ENCODE data around the gene GNAQ. TPM values are rescaled to one million over a fixed set of nuclear protein-coding genes. Genes with fewer than 3 reads are reported as not detected.

The GNAQ gene
- total and polyA plus RNA-seq, 4 donors = 21.9 to 84.2 (median 53.1) TPM

- H3K27ac ChIP-seq (ENCODE audit: low read depth in 1 of 2, low read length in 2 of 2) = no peak overlapping the region
- ATAC-seq (ENCODE audit: low FRiP score) = no peak
- H3K36me3 ChIP-seq (ENCODE audit: control insufficient read depth in 1 of 2, insufficient read depth in 2 of 2, low read length in 1 of 2) = no peaks in the 10 kb centered on the region
- WGBS, 2 donors = 90 to 92% methylated on average over 5 of the region's 5 CpGs
- no peak overlapping the region for H3K4me3 ChIP-seq (ENCODE audit: low read length in 2 of 2)
- no peak for DNase-seq
- no peaks in the 10 kb centered on the region for H3K9me3 ChIP-seq (ENCODE audit: control insufficient read depth, low read length)
- no peaks in the 10 kb centered on the region for H3K27me3 ChIP-seq (ENCODE audit: control insufficient read depth in 1 of 2, insufficient read depth in 2 of 2, low read length in 1 of 2)
- intact Hi-C loops (cut with DNase I) = no loop called here
- peaks cover 3 to 6% of the 10 kb centered on the region in 2 donors for H3K4me1 ChIP-seq (ENCODE audit: control insufficient read depth in 1 of 2, insufficient read depth in 2 of 2, low read length in 2 of 2)
Observed at GRCh38 chr9:77909306-77909705, 122.3 kb downstream of the GNAQ start.

DNA sequence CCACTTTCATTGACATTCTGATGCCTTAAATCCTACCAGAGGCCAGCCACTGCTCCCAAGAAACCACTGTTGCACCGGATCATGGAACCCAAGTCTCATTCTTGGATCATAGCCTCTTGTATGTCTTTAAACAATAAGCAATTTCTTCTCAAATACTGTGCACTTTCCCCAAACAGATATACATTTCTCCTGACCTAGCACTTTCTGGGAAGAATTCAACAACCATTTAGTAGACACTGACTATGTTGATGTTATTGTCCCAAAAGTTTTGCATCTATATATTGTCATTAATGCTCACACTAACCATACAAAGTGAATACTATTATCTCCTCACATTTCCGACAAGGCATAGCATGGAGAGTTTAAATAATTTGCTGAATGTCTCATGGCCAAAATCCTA lies 123.3 kb downstream of the GNAQ start:
- no peaks in the 10 kb centered on the region for H3K9me3 ChIP-seq (ENCODE audit: control insufficient read depth, low read length)
- H3K36me3 ChIP-seq (ENCODE audit: control insufficient read depth in 1 of 2, insufficient read depth in 2 of 2, low read length in 1 of 2) = no peaks in the 10 kb centered on the region
- 98 to 99% methylated on average over 2 of the region's 2 CpGs for WGBS, 2 donors
- ATAC-seq (ENCODE audit: low FRiP score) (no peak), DNase-seq (no peak)
- H3K4me3 ChIP-seq (ENCODE audit: low read length in 2 of 2) = no peak overlapping the region
- no peaks in the 10 kb centered on the region for H3K27me3 ChIP-seq (ENCODE audit: control insufficient read depth in 1 of 2, insufficient read depth in 2 of 2, low read length in 1 of 2)
- no peak overlapping the region for H3K27ac ChIP-seq (ENCODE audit: low read depth in 1 of 2, low read length in 2 of 2)
- intact Hi-C loops (cut with DNase I) = no loop called here
- peaks cover 3 to 6% of the 10 kb centered on the region in 2 donors for H3K4me1 ChIP-seq (ENCODE audit: control insufficient read depth in 1 of 2, insufficient read depth in 2 of 2, low read length in 2 of 2)

DNA sequence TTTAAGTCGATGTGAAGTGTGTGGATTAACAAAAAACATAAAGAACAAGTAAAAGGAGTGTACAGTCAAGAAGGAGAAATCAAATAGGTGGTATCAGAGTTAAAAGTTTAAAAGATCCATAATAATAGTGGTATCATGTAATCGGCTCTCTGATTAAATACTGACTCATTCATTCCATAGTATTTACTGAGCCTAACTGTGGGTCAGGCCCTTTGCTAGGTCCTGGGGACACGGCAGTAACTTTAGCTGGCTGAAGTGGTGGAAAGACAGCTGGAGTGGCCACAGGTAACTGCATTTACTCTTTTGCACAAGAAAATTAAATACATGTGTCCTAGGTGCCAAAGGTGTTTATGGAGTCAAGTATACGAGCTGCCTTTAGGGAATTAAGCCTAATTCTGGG lies 124.0 kb downstream of the GNAQ start:
- no peak overlapping the region for H3K27ac ChIP-seq (ENCODE audit: low read depth in 1 of 2, low read length in 2 of 2)
- 49 to 53% methylated on average over 4 of the region's 4 CpGs for WGBS, 2 donors
- H3K4me3 ChIP-seq (ENCODE audit: low read length in 2 of 2) = no peak overlapping the region
- intact Hi-C loops (cut with DNase I) = no loop called here
- no peak for DNase-seq
- no peaks in the 10 kb centered on the region for H3K27me3 ChIP-seq (ENCODE audit: control insufficient read depth in 1 of 2, insufficient read depth in 2 of 2, low read length in 1 of 2)
- peaks cover 3 to 6% of the 10 kb centered on the region in 2 donors for H3K4me1 ChIP-seq (ENCODE audit: control insufficient read depth in 1 of 2, insufficient read depth in 2 of 2, low read length in 2 of 2)
- H3K36me3 ChIP-seq (ENCODE audit: control insufficient read depth in 1 of 2, insufficient read depth in 2 of 2, low read length in 1 of 2) = no peaks in the 10 kb centered on the region
- H3K9me3 ChIP-seq (ENCODE audit: control insufficient read depth, low read length) = no peaks in the 10 kb centered on the region
- ATAC-seq (ENCODE audit: low FRiP score) = no peak

- Histone ChIP-seq H3K27ac (ENCODE audit: low read depth in 1 of 2, low read length in 2 of 2) (no peak overlapping the region), H3K9me3 (ENCODE audit: control insufficient read depth, low read length) (no peaks in the 10 kb centered on the region), H3K4me1 (ENCODE audit: control insufficient read depth in 1 of 2, insufficient read depth in 2 of 2, low read length in 2 of 2) (peaks cover 3 to 6% of the 10 kb centered on the region in 2 donors), H3K4me3 (ENCODE audit: low read length in 2 of 2) (no peak overlapping the region), H3K36me3 (ENCODE audit: control insufficient read depth in 1 of 2, insufficient read depth in 2 of 2, low read length in 1 of 2) (no peaks in the 10 kb centered on the region), H3K27me3 (ENCODE audit: control insufficient read depth in 1 of 2, insufficient read depth in 2 of 2, low read length in 1 of 2) (no peaks in the 10 kb centered on the region)
- no peak for ATAC-seq (ENCODE audit: low FRiP score)
- WGBS, 2 donors = 66 to 78% methylated on average over 1 of the region's 1 CpG
- no peak for DNase-seq
- intact Hi-C loops (cut with DNase I) = no loop called here
Observed at GRCh38 chr9:77906991-77907390, 124.6 kb downstream of the GNAQ start.

DNA sequence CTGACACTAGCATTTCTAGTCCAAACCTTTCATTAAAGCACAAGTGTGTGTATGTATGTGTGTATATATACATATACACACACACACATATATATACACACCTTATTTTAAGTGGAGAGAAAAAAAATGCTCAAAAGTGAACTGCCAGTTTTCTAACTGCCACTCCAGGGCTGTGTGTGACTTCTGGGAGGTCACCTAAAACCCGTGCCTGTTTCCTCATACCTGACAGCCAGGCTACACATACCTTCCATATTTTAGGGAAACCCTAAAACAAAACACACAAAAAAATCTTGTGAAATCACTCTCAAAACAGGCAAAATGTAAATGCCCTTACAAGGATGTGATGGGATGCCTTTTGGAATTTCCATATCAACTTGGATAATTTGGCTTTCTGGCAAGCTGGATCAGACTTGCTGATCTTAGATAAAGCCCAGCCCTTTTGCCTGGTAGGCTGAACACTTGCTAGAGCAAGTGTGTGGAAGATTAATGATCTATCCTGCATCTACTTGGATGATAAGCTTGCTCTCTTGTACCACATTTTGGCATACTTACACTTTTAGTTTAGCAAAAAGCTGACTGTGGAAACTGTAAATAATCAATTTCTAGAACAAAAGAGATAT lies 127.8 kb downstream of the GNAQ start:
- H3K9me3 ChIP-seq (ENCODE audit: control insufficient read depth, low read length) = no peaks in the 10 kb centered on the region
- intact Hi-C loops (cut with DNase I) = no loop called here
- DNase-seq = no peak

GRCh38 chr9:77901771-77902170 lies 129.8 kb downstream of the GNAQ start:
- Histone ChIP-seq H3K36me3 (ENCODE audit: control insufficient read depth in 1 of 2, insufficient read depth in 2 of 2, low read length in 1 of 2) (no peaks in the 10 kb centered on the region), H3K27me3 (ENCODE audit: control insufficient read depth in 1 of 2, insufficient read depth in 2 of 2, low read length in 1 of 2) (no peaks in the 10 kb centered on the region), H3K4me1 (ENCODE audit: control insufficient read depth in 1 of 2, insufficient read depth in 2 of 2, low read length in 2 of 2) (peaks cover 0 to 5% of the 10 kb centered on the region in 2 donors), H3K9me3 (ENCODE audit: control insufficient read depth, low read length) (no peaks in the 10 kb centered on the region), H3K27ac (ENCODE audit: low read depth in 1 of 2, low read length in 2 of 2) (no peak overlapping the region), H3K4me3 (ENCODE audit: low read length in 2 of 2) (no peak overlapping the region)
- intact Hi-C loops (cut with DNase I) = no loop called here
- no peak for DNase-seq
- WGBS, 2 donors = 96 to 98% methylated on average over 2 of the region's 2 CpGs
- no peak for ATAC-seq (ENCODE audit: low FRiP score)

More for the DNA sequence above, 127.8 kb downstream of the GNAQ start:
- peaks cover 0 to 3% of the 10 kb centered on the region in 2 donors for H3K4me1 ChIP-seq (ENCODE audit: control insufficient read depth in 1 of 2, insufficient read depth in 2 of 2, low read length in 2 of 2)
- H3K36me3 ChIP-seq (ENCODE audit: control insufficient read depth in 1 of 2, insufficient read depth in 2 of 2, low read length in 1 of 2) = no peaks in the 10 kb centered on the region
- H3K27ac ChIP-seq (ENCODE audit: low read depth in 1 of 2, low read length in 2 of 2) = no peak overlapping the region
- 17 to 29% methylated on average over 1 of the region's 1 CpG for WGBS, 2 donors
- ATAC-seq (ENCODE audit: low FRiP score) = no peak
- no peak overlapping the region for H3K4me3 ChIP-seq (ENCODE audit: low read length in 2 of 2)
- no peaks in the 10 kb centered on the region for H3K27me3 ChIP-seq (ENCODE audit: control insufficient read depth in 1 of 2, insufficient read depth in 2 of 2, low read length in 1 of 2)

DNA sequence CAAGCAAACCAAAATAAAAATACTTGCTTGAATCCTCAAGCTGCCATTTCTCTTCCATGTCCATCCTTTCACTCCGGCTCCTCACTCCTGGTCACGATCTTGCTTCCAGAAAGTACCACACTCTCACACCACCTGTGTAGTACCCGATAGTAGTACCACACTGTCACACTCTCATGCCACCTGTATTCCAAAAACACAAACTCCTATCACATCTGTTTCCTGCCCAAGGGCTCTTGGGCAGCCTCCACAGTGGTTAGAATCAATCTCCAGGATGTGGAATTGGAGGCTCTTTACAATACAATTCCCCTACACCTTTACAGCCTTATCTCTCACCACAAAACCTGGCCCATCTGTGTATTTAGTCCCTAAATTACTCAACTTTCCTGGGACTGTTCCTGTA lies 130.6 kb downstream of the GNAQ start:
- Histone ChIP-seq H3K36me3 (ENCODE audit: control insufficient read depth in 1 of 2, insufficient read depth in 2 of 2, low read length in 1 of 2) (no peaks in the 10 kb centered on the region), H3K4me3 (ENCODE audit: low read length in 2 of 2) (no peak overlapping the region), H3K4me1 (ENCODE audit: control insufficient read depth in 1 of 2, insufficient read depth in 2 of 2, low read length in 2 of 2) (peaks cover 0 to 5% of the 10 kb centered on the region in 2 donors), H3K27me3 (ENCODE audit: control insufficient read depth in 1 of 2, insufficient read depth in 2 of 2, low read length in 1 of 2) (no peaks in the 10 kb centered on the region), H3K9me3 (ENCODE audit: control insufficient read depth, low read length) (no peaks in the 10 kb centered on the region), H3K27ac (ENCODE audit: low read depth in 1 of 2, low read length in 2 of 2) (no peak overlapping the region)
- DNase-seq = no peak
- WGBS, 2 donors = 94% methylated on average over 3 of the region's 3 CpGs
- no peak for ATAC-seq (ENCODE audit: low FRiP score)
- intact Hi-C loops (cut with DNase I) = no loop called here

GRCh38 chr9:77899679-77900354 lies 131.8 kb downstream of the GNAQ start:
- H3K27ac ChIP-seq (ENCODE audit: low read depth in 1 of 2, low read length in 2 of 2) = no peak overlapping the region
- DNase-seq = no peak
- H3K27me3 ChIP-seq (ENCODE audit: control insufficient read depth in 1 of 2, insufficient read depth in 2 of 2, low read length in 1 of 2) = no peaks in the 10 kb centered on the region
- H3K4me1 ChIP-seq (ENCODE audit: control insufficient read depth in 1 of 2, insufficient read depth in 2 of 2, low read length in 2 of 2) = peaks cover 0 to 2% of the 10 kb centered on the region in 2 donors
- no peaks in the 10 kb centered on the region for H3K9me3 ChIP-seq (ENCODE audit: control insufficient read depth, low read length)
- peaks cover 0 to 3% of the 10 kb centered on the region in 2 donors for H3K36me3 ChIP-seq (ENCODE audit: control insufficient read depth in 1 of 2, insufficient read depth in 2 of 2, low read length in 1 of 2)
- H3K4me3 ChIP-seq (ENCODE audit: low read length in 2 of 2) = no peak overlapping the region
- intact Hi-C loops (cut with DNase I) = no loop called here
- 96% methylated on average over 6 of the region's 6 CpGs for WGBS, 2 donors
- no peak for ATAC-seq (ENCODE audit: low FRiP score)

DNA sequence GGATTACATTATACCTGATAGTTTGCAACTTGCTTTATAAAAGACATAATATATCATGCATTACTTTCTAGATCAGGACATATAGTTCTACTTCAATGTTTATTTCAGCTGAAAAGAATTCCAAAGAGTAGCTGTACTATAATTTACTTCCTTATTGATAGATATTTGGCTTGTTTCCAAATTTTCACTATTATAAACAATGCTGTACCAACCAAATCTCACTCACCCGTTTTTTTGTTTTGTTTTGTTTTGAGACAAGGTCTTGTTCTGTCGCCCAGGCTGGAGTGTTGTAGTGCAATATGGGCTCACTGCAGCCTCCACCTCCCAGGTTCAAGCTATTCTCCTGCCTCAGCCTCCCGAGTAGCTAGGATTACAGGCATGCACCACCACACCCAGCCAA lies 132.7 kb downstream of the GNAQ start:
- H3K27me3 ChIP-seq (ENCODE audit: control insufficient read depth in 1 of 2, insufficient read depth in 2 of 2, low read length in 1 of 2) = no peaks in the 10 kb centered on the region
- no peaks in the 10 kb centered on the region for H3K9me3 ChIP-seq (ENCODE audit: control insufficient read depth, low read length)
- 42 to 58% methylated on average over 3 of the region's 3 CpGs for WGBS, 2 donors
- DNase-seq (no peak), ATAC-seq (ENCODE audit: low FRiP score) (no peak)
- intact Hi-C loops (cut with DNase I) = no loop called here
- H3K36me3 ChIP-seq (ENCODE audit: control insufficient read depth in 1 of 2, insufficient read depth in 2 of 2, low read length in 1 of 2) = peaks cover 0 to 3% of the 10 kb centered on the region in 2 donors
- no peak overlapping the region for H3K4me3 ChIP-seq (ENCODE audit: low read length in 2 of 2)
- peaks cover 0 to 2% of the 10 kb centered on the region in 2 donors for H3K4me1 ChIP-seq (ENCODE audit: control insufficient read depth in 1 of 2, insufficient read depth in 2 of 2, low read length in 2 of 2)
- H3K27ac ChIP-seq (ENCODE audit: low read depth in 1 of 2, low read length in 2 of 2) = no peak overlapping the region
